Measurements from ENCODE around the gene SMAD4. TPM values are rescaled to one million over a fixed set of nuclear protein-coding genes. Genes with fewer than 3 reads are reported as not detected.

SMAD4 gene
- total and polyA plus RNA-seq, 2 donors, result 25.3 to 85.0 TPM

Other genes starting within 250 kb of the SMAD4 start
- 1.4 TPM for gene MRO, start 210.2 kb upstream of the SMAD4 start, total RNA-seq
- 1.5 TPM for gene MRO, start 210.2 kb upstream of the SMAD4 start, polyA plus RNA-seq
- gene ME2, start 151.1 kb upstream of the SMAD4 start, total RNA-seq, result 65.9 TPM
- gene ME2, start 151.1 kb upstream of the SMAD4 start, polyA plus RNA-seq, result 35.6 TPM
- gene ELAC1, start 62.2 kb upstream of the SMAD4 start, total RNA-seq, result 8.5 TPM
- 11.7 TPM for gene ELAC1, start 62.2 kb upstream of the SMAD4 start, polyA plus RNA-seq
- 45.2 TPM for gene MEX3C, start 167.5 kb downstream of the SMAD4 start, total RNA-seq
- 31.6 TPM for gene MEX3C, start 167.5 kb downstream of the SMAD4 start, polyA plus RNA-seq